Transverse colon (tissue), 4 donors: Measurements from ENCODE around the gene COPB2. TPM values are rescaled to one million over a fixed set of nuclear protein-coding genes. Genes with fewer than 3 reads are reported as not detected.

Experiments used
- DNase-seq: peaks from one replicate; pipeline ENCODE4 v3.0.0-alpha.2; 2019
- H3K27ac ChIP-seq, 4 donors: fragments of 200-600 bp; sonication (generic); 2 replicates each; pipeline ENCODE4 v1.5.1; 2016 to 2018; ENCODE audit warnings: inconsistent platforms in 4 of 4
- H3K27me3 ChIP-seq: fragments of 200-600 bp; sonication (generic); 2 replicates; pipeline ENCODE4 v1.5.1; 2017; ENCODE audit warnings: inconsistent platforms
- H3K36me3 ChIP-seq, 4 donors: fragments of 200-600 bp; sonication (generic); 2 replicates each; pipeline ENCODE4 v1.5.1; 2017 to 2019; ENCODE audit warnings: inconsistent platforms in 4 of 4
- H3K4me1 ChIP-seq, 4 donors: fragments of 200-600 bp; sonication (generic); 2 replicates each; pipeline ENCODE4 v1.5.1; 2017 to 2020; ENCODE audit warnings: inconsistent platforms in 4 of 4
- H3K4me3 ChIP-seq, 4 donors: fragments of 200-600 bp; sonication (generic); 1 replicate in 1 of 4; 2 replicates in 3 of 4; pipeline versions ENCODE4 v1.5.1 to v1.6.1; 2017 to 2019; ENCODE audit warnings: inconsistent platforms in 4 of 4
- H3K9me3 ChIP-seq, 2 donors: fragments of 200-600 bp; sonication (generic); 2 replicates each; pipeline ENCODE4 v1.5.1; 2017 to 2019; ENCODE audit warnings: inconsistent platforms in 2 of 2
- CTCF ChIP-seq, 5 experiments: fragments of 200-600 bp in 3 of 5; fragments of 450-650 bp in 2 of 5; sonication (generic) in 3 of 5; IDR thresholded peaks; 1 replicate in 2 of 5; 2 replicates in 3 of 5; pipeline ENCODE4 v1.5.1; 2016 to 2017; ENCODE audit warnings: antibody characterized with exemption in 5 of 5, inconsistent platforms in 3 of 5, mild to moderate bottlenecking in 2 of 5, moderate library complexity in 1 of 5
- EP300 ChIP-seq: sonication (generic); formaldehyde crosslinking; IDR thresholded peaks from one replicate; pipeline ENCODE4 v1.6.1; 2017; ENCODE audit warnings: antibody characterized with exemption, low read depth
- POLR2A ChIP-seq: fragments of 450-650 bp; IDR thresholded peaks from one replicate; pipeline ENCODE4 v1.6.1; 2016; ENCODE audit warnings: antibody characterized with exemption, mild to moderate bottlenecking, moderate library complexity
- POLR2AphosphoS5 ChIP-seq, 3 donors: sonication (generic); formaldehyde crosslinking; IDR thresholded peaks; one replicate each; pipeline ENCODE4 v1.6.1; 2016; ENCODE audit warnings: antibody characterized with exemption in 3 of 3
- WGBS, 2 donors: methylation state at CpG; one replicate each; pipeline ENCODE4 v1.1.5; 2018; ENCODE audit warnings: low coverage in 1 of 2; 5-methylcytosine and 5-hydroxymethylcytosine counted together
- in situ Hi-C, 4 donors: fragments of 200-750 bp; cut with MboI; loops; one replicate each; pipeline versions ENCODE4 v1.15.0 to v1.15.1; 2017; ENCODE audit warnings: low sequenced_read_pairs in 3 of 4, low pct_ligation_motif_present in 1 of 4, low pct_unique_long_range_greater_than_20kb in 1 of 4
- intact Hi-C: fragments of 100-400 bp; cut with DNase I; formaldehyde crosslinking; loops from one replicate; pipeline ENCODE4 v1.15.1; 2023; ENCODE audit warnings: low total_unique reads
- total RNA-seq, 4 donors: library from RNA; depleted of rRNA; stranded (reverse); fragments of >200 nt; gene quantifications; one replicate each; pipeline ENCODE4 v1.1.0, GENCODE V29; 2016

Gene COPB2
- total RNA-seq, 4 donors from 2014 or later = 38.9 to 86.3 (median 56.3) TPM

DNA sequence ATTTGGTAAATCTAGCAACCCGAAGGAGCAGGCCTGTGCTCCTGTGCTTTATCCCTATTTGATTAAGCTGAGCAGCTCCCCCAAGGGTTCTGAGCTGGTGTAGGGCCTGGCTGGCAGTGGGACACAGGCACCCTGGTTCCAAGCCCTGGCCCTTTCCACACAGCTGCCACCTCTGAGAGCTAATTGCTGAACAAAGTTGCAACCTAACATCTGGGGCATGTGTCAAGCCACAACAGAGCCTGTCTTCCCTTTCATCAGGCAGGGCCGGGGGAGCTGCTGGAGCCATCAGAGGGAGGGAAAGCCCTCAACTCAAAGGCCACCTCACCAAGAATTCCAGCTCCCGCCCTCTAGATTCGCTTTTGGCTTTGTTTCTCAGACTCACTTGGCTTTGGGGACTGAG lies 62.7 kb downstream of the COPB2 start:
- Histone ChIP-seq H3K27me3 (peaks cover 18% of the 10 kb centered on the region), H3K4me3 (no peak overlapping the region), H3K4me1 (peaks cover 0 to 7% (median 2%) of the 10 kb centered on the region in 4 donors), H3K9me3 (no peaks in the 10 kb centered on the region), H3K36me3 (no peaks in the 10 kb centered on the region), H3K27ac (no peak overlapping the region)
- intact Hi-C loops (loop anchor here (5.0 to 10.0 kb wide), 2 partner anchors 214 to 382 kb away; partner anchors contain the start of genes FOXL2 and FOXL2NB), in situ Hi-C loops (loop anchor here in 3 of 4 donors (10.0 to 25.0 kb wide), 3 partner anchors 222 to 392 kb away; partner anchors contain the start of genes FOXL2 (in 2 of the 3) and FOXL2NB (in 2 of the 3))
- WGBS, 2 donors = 60 to 84% methylated on average over 1 to 4 of the region's 4 CpGs
- DNase-seq = no peak
- TF ChIP-seq POLR2AphosphoS5 (IDR thresholded peaks at IDR 0.05) = no peak
- TF ChIP-seq EP300 = no peak
- TF ChIP-seq CTCF (IDR thresholded peaks at IDR 0.05) = no peak

- H3K4me1 ChIP-seq = peaks cover 0 to 7% (median 2%) of the 10 kb centered on the region in 4 donors
- peaks cover 14% of the 10 kb centered on the region for H3K27me3 ChIP-seq
- TF ChIP-seq POLR2A (no peak), POLR2AphosphoS5 (IDR thresholded peaks at IDR 0.05) (no peak), EP300 (no peak), CTCF (IDR thresholded peaks at IDR 0.05) (no peak)
- 33 to 85% methylated on average over 1 to 5 of the region's 5 CpGs for WGBS, 2 donors
- H3K27ac ChIP-seq = no peak overlapping the region
- no peaks in the 10 kb centered on the region for H3K9me3 ChIP-seq
- intact Hi-C loops (loop anchor here (5.0 to 10.0 kb wide), 2 partner anchors 214 to 381 kb away; partner anchors contain the start of genes FOXL2 and FOXL2NB), in situ Hi-C loops (loop anchor here in 3 of 4 donors (10.0 to 25.0 kb wide), 3 partner anchors 221 to 391 kb away; partner anchors contain the start of genes FOXL2 (in 2 of the 3) and FOXL2NB (in 2 of the 3))
- no peak for DNase-seq
- H3K36me3 ChIP-seq = no peaks in the 10 kb centered on the region
- no peak overlapping the region for H3K4me3 ChIP-seq
These were observed 63.3 kb downstream of the COPB2 start for GRCh38 chr3:139326131-139326530.

- no peak for DNase-seq
- Histone ChIP-seq H3K27ac (no peak overlapping the region), H3K9me3 (no peaks in the 10 kb centered on the region), H3K36me3 (no peaks in the 10 kb centered on the region), H3K27me3 (peaks cover 8% of the 10 kb centered on the region), H3K4me1 (peaks cover 0 to 7% (median 2%) of the 10 kb centered on the region in 4 donors), H3K4me3 (no peak overlapping the region)
- intact Hi-C loops = loop anchor here (5.0 to 10.0 kb wide), 2 partner anchors 213 to 381 kb away; partner anchors contain the start of genes FOXL2 and FOXL2NB
- TF ChIP-seq POLR2AphosphoS5 (IDR thresholded peaks at IDR 0.05) (no peak), CTCF (IDR thresholded peaks at IDR 0.05) (no peak), POLR2A (no peak), EP300 (no peak)
- 92% methylated on average over 3 of the region's 3 CpGs; no CpG with 5 or more reads in 1 of the 2 donors for WGBS, 2 donors
- in situ Hi-C loops = loop anchor here in 3 of 4 donors (10.0 to 25.0 kb wide), 3 partner anchors 221 to 391 kb away; partner anchors contain the start of genes FOXL2 (in 2 of the 3) and FOXL2NB (in 2 of the 3)
These were observed 63.9 kb downstream of the COPB2 start for GRCh38 chr3:139325551-139325950.

DNA sequence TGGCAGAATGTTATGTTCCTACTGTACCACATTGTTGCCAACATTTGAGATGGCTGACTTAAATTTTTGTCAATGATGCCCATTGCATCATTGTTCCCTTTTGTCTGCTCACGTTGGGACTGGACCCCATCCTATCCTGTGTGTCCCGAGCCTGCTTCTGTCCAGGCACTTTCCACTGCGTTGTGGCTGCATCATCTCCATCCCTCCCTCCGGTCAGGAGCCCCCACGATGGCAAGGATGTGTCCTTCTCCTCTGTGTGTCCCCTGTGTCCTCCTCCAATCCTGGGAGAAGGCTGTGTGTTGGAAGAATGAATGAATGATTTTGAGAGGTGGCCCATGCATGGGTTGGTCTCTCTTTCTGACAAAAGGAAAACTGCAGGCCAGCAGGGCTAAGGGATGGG lies 65.0 kb downstream of the COPB2 start:
- WGBS, 2 donors = 45 to 68% methylated on average over 4 to 5 of the region's 5 CpGs

More for the DNA sequence above, 65.0 kb downstream of the COPB2 start:
- no peaks in the 10 kb centered on the region for H3K9me3 ChIP-seq
- intact Hi-C loops = loop anchor here (10.0 kb wide), 1 partner anchor 380 kb away; the partner anchor contains the start of genes FOXL2 and FOXL2NB
- in situ Hi-C loops = loop anchor here in 3 of 4 donors (10.0 to 25.0 kb wide), 4 partner anchors 212 to 912 kb away; no protein-coding TSS in a partner anchor
- H3K4me1 ChIP-seq = peaks cover 0 to 5% (median 2%) of the 10 kb centered on the region in 4 donors
- no peak overlapping the region for H3K27ac ChIP-seq
- H3K4me3 ChIP-seq = no peak overlapping the region
- TF ChIP-seq EP300 = no peak
- H3K36me3 ChIP-seq = no peaks in the 10 kb centered on the region
- peaks cover 3% of the 10 kb centered on the region for H3K27me3 ChIP-seq
- no peak for DNase-seq
